HepG2 (cell line): Measurements from ENCODE around the gene IHH. TPM values are rescaled to one million over a fixed set of nuclear protein-coding genes. Genes with fewer than 3 reads are reported as not detected.

Source experiments
- CSRNP1 ChIP-seq: sonication (generic); formaldehyde crosslinking; IDR thresholded peaks from 2 replicates; pipeline ENCODE4 v1.8.1; 2023; ENCODE audit warnings: mild to moderate bottlenecking, missing genetic modification reagents
- DNMT1 ChIP-seq: sonication (generic); formaldehyde crosslinking; IDR thresholded peaks from 2 replicates; pipeline ENCODE4 v1.5.1; 2020; ENCODE audit warnings: mild to moderate bottlenecking, missing genetic modification reagents
- EED ChIP-seq: sonication (generic); formaldehyde crosslinking; IDR thresholded peaks from 2 replicates; pipeline ENCODE4 v1.5.0; 2020; ENCODE audit warnings: mild to moderate bottlenecking, missing genetic modification reagents
- SIN3B ChIP-seq: fragments of 150-350 bp; IDR thresholded peaks from 2 replicates; pipeline ENCODE4 v1.6.1; 2014; ENCODE audit warnings: low read length
- SKIL ChIP-seq: sonication (generic); formaldehyde crosslinking; IDR thresholded peaks from 2 replicates; pipeline ENCODE4 v1.8.0; 2022; ENCODE audit warnings: missing genetic modification reagents, mild to moderate bottlenecking, moderate library complexity, borderline replicate concordance
- TAF15 ChIP-seq: fragments of 200-400 bp; formaldehyde crosslinking; IDR thresholded peaks from one replicate; pipeline ENCODE4 v1.6.1; 2018; ENCODE audit warnings: mild to moderate bottlenecking, low read depth, low read length; ENCODE audit not compliant: poor library complexity, severe bottlenecking
- ZNF577 ChIP-seq: sonication (generic); formaldehyde crosslinking; IDR thresholded peaks from 2 replicates; pipeline ENCODE4 v1.4.0; 2020; ENCODE audit warnings: mild to moderate bottlenecking, low read depth, missing genetic modification reagents, borderline replicate concordance
- polyA plus RNA-seq, 8 experiments: library from polyadenylated mRNA; depleted of rRNA in 3 of 8; stranded (reverse) in 7 of 8; unstranded in 1 of 8; fragments of >200 nt; fragmentation: Illumina TruSeq in 4 of 8; extraction: Trizol in 4 of 8; gene quantifications; 2 replicates each; pipeline versions ENCODE4 v1.2.1 to v1.2.3, GENCODE V29; 2011 to 2016; ENCODE audit warnings: low read depth in 4 of 8, missing spikeins in 1 of 8, mixed read lengths in 1 of 8; ENCODE audit not compliant: insufficient read depth in 1 of 8
- total RNA-seq, 5 experiments: library from RNA; depleted of rRNA; stranded (reverse); fragments of >200 nt; fragmentation: Illumina TruSeq; extraction: Trizol; gene quantifications; 2 replicates each; pipeline ENCODE4 v1.2.3, GENCODE V29; 2016; ENCODE audit warnings: low read depth in 1 of 5
- TF ChIP-seq, protein P1 (sequence below): sonication (generic); formaldehyde crosslinking; IDR thresholded peaks from 2 replicates; pipeline ENCODE4 v1.4.0; 2020; ENCODE audit warnings: missing genetic modification reagents
- TF ChIP-seq, protein P2 (sequence below): sonication (generic); formaldehyde crosslinking; IDR thresholded peaks from 2 replicates; pipeline ENCODE4 v1.4.0; 2020; ENCODE audit warnings: missing genetic modification reagents
- TF ChIP-seq, protein P3 (sequence below): sonication (generic); formaldehyde crosslinking; IDR thresholded peaks from 2 replicates; pipeline ENCODE4 v1.9.0; 2021; ENCODE audit warnings: missing genetic modification reagents, borderline replicate concordance
- TF ChIP-seq, protein P4 (sequence below): sonication (generic); formaldehyde crosslinking; IDR thresholded peaks from 2 replicates; pipeline ENCODE4 v1.5.1; 2020; ENCODE audit warnings: missing genetic modification reagents, mild to moderate bottlenecking, borderline replicate concordance

IHH gene
- total and polyA plus RNA-seq, 2 of the 13 experiments (the other 11 are each of a cell fraction or from before 2014, with no cell fraction given) = 0.42 TPM; not detected in 1

- TF ChIP-seq, protein P1, sequence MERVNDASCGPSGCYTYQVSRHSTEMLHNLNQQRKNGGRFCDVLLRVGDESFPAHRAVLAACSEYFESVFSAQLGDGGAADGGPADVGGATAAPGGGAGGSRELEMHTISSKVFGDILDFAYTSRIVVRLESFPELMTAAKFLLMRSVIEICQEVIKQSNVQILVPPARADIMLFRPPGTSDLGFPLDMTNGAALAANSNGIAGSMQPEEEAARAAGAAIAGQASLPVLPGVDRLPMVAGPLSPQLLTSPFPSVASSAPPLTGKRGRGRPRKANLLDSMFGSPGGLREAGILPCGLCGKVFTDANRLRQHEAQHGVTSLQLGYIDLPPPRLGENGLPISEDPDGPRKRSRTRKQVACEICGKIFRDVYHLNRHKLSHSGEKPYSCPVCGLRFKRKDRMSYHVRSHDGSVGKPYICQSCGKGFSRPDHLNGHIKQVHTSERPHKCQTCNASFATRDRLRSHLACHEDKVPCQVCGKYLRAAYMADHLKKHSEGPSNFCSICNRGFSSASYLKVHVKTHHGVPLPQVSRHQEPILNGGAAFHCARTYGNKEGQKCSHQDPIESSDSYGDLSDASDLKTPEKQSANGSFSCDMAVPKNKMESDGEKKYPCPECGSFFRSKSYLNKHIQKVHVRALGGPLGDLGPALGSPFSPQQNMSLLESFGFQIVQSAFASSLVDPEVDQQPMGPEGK (CRISPR knock-in tag) = peak; percentile 63
- TF ChIP-seq, protein P2, sequence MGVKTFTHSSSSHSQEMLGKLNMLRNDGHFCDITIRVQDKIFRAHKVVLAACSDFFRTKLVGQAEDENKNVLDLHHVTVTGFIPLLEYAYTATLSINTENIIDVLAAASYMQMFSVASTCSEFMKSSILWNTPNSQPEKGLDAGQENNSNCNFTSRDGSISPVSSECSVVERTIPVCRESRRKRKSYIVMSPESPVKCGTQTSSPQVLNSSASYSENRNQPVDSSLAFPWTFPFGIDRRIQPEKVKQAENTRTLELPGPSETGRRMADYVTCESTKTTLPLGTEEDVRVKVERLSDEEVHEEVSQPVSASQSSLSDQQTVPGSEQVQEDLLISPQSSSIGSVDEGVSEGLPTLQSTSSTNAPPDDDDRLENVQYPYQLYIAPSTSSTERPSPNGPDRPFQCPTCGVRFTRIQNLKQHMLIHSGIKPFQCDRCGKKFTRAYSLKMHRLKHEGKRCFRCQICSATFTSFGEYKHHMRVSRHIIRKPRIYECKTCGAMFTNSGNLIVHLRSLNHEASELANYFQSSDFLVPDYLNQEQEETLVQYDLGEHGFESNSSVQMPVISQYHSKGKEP = 0 out of 2 replicates have a peak, but pooled peaks have one; percentile 83
- TF ChIP-seq, protein P3, sequence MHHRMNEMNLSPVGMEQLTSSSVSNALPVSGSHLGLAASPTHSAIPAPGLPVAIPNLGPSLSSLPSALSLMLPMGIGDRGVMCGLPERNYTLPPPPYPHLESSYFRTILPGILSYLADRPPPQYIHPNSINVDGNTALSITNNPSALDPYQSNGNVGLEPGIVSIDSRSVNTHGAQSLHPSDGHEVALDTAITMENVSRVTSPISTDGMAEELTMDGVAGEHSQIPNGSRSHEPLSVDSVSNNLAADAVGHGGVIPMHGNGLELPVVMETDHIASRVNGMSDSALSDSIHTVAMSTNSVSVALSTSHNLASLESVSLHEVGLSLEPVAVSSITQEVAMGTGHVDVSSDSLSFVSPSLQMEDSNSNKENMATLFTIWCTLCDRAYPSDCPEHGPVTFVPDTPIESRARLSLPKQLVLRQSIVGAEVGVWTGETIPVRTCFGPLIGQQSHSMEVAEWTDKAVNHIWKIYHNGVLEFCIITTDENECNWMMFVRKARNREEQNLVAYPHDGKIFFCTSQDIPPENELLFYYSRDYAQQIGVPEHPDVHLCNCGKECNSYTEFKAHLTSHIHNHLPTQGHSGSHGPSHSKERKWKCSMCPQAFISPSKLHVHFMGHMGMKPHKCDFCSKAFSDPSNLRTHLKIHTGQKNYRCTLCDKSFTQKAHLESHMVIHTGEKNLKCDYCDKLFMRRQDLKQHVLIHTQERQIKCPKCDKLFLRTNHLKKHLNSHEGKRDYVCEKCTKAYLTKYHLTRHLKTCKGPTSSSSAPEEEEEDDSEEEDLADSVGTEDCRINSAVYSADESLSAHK = no peak
- TF ChIP-seq DNMT1 (CRISPR knock-in tag) (peak; percentile 70; the same call in 1 of the 2 replicates), ZNF577 (no peak), CSRNP1 (no peak; the same call in 1 of the 2 replicates), SKIL (CRISPR knock-in tag) (no peak), SIN3B (no peak), EED (no peak; the same call in 1 of the 2 replicates), TAF15 (peak; percentile 61)
- TF ChIP-seq, protein P4, sequence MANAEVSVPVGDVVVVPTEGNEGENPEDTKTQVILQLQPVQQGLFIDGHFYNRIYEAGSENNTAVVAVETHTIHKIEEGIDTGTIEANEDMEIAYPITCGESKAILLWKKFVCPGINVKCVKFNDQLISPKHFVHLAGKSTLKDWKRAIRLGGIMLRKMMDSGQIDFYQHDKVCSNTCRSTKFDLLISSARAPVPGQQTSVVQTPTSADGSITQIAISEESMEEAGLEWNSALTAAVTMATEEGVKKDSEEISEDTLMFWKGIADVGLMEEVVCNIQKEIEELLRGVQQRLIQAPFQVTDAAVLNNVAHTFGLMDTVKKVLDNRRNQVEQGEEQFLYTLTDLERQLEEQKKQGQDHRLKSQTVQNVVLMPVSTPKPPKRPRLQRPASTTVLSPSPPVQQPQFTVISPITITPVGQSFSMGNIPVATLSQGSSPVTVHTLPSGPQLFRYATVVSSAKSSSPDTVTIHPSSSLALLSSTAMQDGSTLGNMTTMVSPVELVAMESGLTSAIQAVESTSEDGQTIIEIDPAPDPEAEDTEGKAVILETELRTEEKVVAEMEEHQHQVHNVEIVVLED = no peak
These were observed 2.8 kb downstream of the IHH start (continued) for GRCh38 chr2:219057709-219058540.
